COLO668 (cell line): Measurements from ENCODE around the gene FIGNL1.

Experiments
- DNase-seq: peaks from one replicate; lab custom pipeline; 2025; ENCODE audit not compliant: unreplicated experiment; lab: John Stamatoyannopoulos, UW

The FIGNL1 gene

DNA sequence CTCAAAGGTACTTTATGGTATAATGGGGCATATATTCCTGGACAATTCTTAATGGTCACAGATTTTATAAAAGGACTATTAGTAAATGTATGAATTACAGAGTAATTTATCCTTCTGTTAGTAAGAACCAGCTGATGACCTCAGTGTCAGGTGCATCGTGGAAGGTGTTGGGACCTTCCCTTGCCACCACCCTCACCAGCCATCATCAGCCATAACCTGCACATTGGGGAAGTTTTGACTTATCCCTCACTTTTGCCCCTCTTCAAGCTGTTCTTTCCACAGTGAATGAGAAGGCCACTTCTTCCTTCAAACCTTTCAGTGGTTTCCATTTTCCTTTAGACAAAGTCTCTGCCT, 52.2 kb downstream of the FIGNL1 start:
- no peak for DNase-seq

DNA sequence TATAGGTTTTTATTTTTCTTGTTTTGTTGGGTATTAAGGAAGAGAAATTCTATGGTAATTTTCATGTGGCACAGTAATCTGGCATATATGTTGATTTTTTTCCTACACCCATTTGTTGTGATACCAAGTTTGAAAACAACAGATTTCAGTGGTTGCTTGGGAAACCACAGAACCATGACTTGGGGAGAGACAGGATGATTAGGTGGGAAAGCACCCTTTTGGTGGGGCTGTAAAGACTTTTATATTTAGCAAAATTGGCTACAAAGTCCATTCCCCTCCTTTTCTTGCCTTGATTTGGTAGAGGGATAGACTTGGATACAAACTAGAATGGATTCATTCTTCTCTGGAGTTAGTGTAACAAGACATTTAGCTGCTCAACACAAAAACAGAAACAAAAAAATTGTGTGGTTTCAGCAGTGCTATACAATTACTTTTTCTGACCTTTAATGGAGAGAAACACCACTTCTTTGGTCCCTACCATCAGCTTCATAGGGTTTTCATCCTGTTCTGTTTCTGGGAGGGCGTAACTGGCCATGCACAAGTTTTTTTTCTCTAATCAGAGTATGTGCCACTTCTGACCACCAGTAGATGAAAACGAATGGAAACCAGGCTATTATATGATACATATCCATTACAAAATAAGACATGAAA, 52.7 kb downstream of the FIGNL1 start:
- DNase-seq = no peak

DNA sequence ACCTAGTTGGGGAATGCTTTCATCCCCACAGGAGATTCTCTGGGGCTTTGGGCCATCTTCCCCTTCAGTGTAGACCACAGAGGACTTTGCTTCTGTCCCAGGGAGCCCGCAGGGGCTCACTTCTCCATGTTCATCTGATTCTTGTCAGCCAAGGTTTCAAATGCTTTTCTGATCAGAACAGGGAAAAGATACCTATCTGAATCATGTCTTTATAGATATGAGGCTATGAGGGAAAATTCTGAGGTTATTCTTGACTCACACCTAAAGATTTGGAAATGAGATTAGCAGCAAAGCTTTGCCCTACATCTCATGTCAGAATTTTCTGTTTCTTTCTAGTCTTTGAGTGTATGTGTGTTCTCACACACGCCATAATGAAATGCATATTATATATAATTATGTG, 53.3 kb downstream of the FIGNL1 start:
- no peak for DNase-seq

DNA sequence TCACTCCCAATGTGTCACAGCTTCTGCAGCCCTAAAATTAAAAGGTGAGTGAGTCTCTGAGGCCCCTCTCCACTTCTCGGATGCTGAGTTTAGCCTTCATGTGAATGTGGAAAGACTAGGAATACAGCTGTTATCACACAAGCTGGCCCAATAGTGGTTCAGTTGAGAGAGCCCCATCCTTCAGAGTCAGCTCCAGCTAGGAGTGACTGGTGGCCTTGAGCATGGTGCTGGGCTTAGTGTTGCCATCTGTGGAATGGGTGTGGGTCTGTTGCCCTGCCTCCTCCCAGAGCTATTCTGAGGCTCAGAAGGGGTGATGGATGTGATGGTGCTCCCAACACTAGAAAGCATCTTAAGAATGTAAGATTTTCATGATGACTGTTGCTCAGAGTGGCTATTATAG, 55.8 kb downstream of the FIGNL1 start:
- no peak for DNase-seq
